Chondrocyte (in vitro differentiated cells): Measurements from ENCODE around the gene C11orf24. TPM values are rescaled to one million over a fixed set of nuclear protein-coding genes. Genes with fewer than 3 reads are reported as not detected.
A peak's percentile ranks its signal among the peaks of the same experiment; 100 is the strongest.
"Not testable (repeated sequence)": the region's sequence is repeated elsewhere in the genome, so short reads cannot be mapped to it uniquely, and the experiment has no call there.

Experiments
- DNase-seq: peaks from one replicate; pipeline ENCODE4 v3.0.0; 2021; ENCODE audit warnings: mixed read lengths, low spot score
- H3K27ac Mint-ChIP-seq: one replicate; pipeline ENCODE4 v1.8.0; 2021; ENCODE audit warnings: mild to moderate bottlenecking, moderate library complexity, mixed read lengths; ENCODE audit not compliant: unreplicated experiment
- H3K27me3 Mint-ChIP-seq: 2 replicates; pipeline ENCODE4 v1.8.0; 2021; ENCODE audit warnings: low read depth, mixed read lengths
- H3K36me3 Mint-ChIP-seq: 2 replicates; pipeline ENCODE4 v1.8.0; 2021; ENCODE audit warnings: low read depth, mixed read lengths
- H3K4me1 Mint-ChIP-seq: 2 replicates; pipeline ENCODE4 v1.8.0; 2021; ENCODE audit warnings: low read depth, mild to moderate bottlenecking, mixed read lengths
- H3K4me3 Mint-ChIP-seq: one replicate; pipeline ENCODE4 v1.8.0; 2021; ENCODE audit warnings: mild to moderate bottlenecking, moderate library complexity, mixed read lengths; ENCODE audit not compliant: unreplicated experiment
- H3K9me3 Mint-ChIP-seq: 2 replicates; pipeline ENCODE4 v1.8.0; 2021; ENCODE audit warnings: low read depth, mixed read lengths
- CTCF ChIP-seq: fragments of 200-600 bp; sonication (generic); IDR thresholded peaks from 2 replicates; pipeline ENCODE4 v1.5.0; 2021; ENCODE audit warnings: antibody characterized with exemption, mild to moderate bottlenecking, moderate library complexity
- total RNA-seq: library from RNA; stranded (reverse); gene quantifications from 3 replicates; pipeline ENCODE4 v1.2.1, GENCODE V29; 2021

C11orf24 gene
- total RNA-seq, 1 donor from 2014 or later, result 104 TPM

- Mint-ChIP-seq H3K36me3 (no peaks in the 10 kb centered on the region), H3K4me3 (no peak overlapping the region), H3K27ac (peak overlapping the region; percentile 32), H3K27me3 (no peaks in the 10 kb centered on the region), H3K4me1 (peaks cover 25% of the 10 kb centered on the region), H3K9me3 (peaks cover 4% of the 10 kb centered on the region)
- DNase-seq, result no peak
- TF ChIP-seq CTCF, result no peak
Observed at GRCh38 chr11:68254421-68254820, 17.4 kb downstream of the C11orf24 start.

GRCh38 chr11:68251765-68252164 lies 20.0 kb downstream of the C11orf24 start:
- no peak overlapping the region for H3K27ac Mint-ChIP-seq
- TF ChIP-seq CTCF, result no peak

GRCh38 chr11:68244912-68245311 lies 26.9 kb downstream of the C11orf24 start:
- not testable (repeated sequence) for H3K27ac Mint-ChIP-seq, DNase-seq, H3K4me1 Mint-ChIP-seq, H3K27me3 Mint-ChIP-seq, H3K4me3 Mint-ChIP-seq, H3K36me3 Mint-ChIP-seq
- H3K9me3 Mint-ChIP-seq, result peaks cover 11% of the 10 kb centered on the region

More at GRCh38 chr11:68251765-68252164, 20.0 kb downstream of the C11orf24 start:
- H3K27me3 Mint-ChIP-seq, result no peaks in the 10 kb centered on the region
- no peak overlapping the region for H3K4me3 Mint-ChIP-seq
- no peaks in the 10 kb centered on the region for H3K36me3 Mint-ChIP-seq
- DNase-seq, result no peak
- peaks cover 15% of the 10 kb centered on the region for H3K4me1 Mint-ChIP-seq
- peaks cover 5% of the 10 kb centered on the region for H3K9me3 Mint-ChIP-seq

GRCh38 chr11:68243847-68244246 lies 27.9 kb downstream of the C11orf24 start:
- not testable (repeated sequence) for H3K36me3 Mint-ChIP-seq, H3K27ac Mint-ChIP-seq, DNase-seq, H3K9me3 Mint-ChIP-seq, H3K27me3 Mint-ChIP-seq, H3K4me3 Mint-ChIP-seq, H3K4me1 Mint-ChIP-seq

GRCh38 chr11:68242616-68243015 lies 29.2 kb downstream of the C11orf24 start:
- no peak for TF ChIP-seq CTCF
- Mint-ChIP-seq H3K27ac (no peak overlapping the region), H3K9me3 (peaks cover 5% of the 10 kb centered on the region), H3K36me3 (no peaks in the 10 kb centered on the region), H3K4me3 (no peak overlapping the region), H3K27me3 (peaks cover 2% of the 10 kb centered on the region), H3K4me1 (no peaks in the 10 kb centered on the region)
- DNase-seq, result no peak

- H3K4me1 Mint-ChIP-seq, result no peaks in the 10 kb centered on the region
- H3K9me3 Mint-ChIP-seq, result peaks cover 3% of the 10 kb centered on the region
- TF ChIP-seq CTCF, result no peak
- H3K36me3 Mint-ChIP-seq, result peaks cover 2% of the 10 kb centered on the region
- no peak overlapping the region for H3K4me3 Mint-ChIP-seq
- DNase-seq, result no peak
- H3K27me3 Mint-ChIP-seq, result peaks cover 8% of the 10 kb centered on the region
- H3K27ac Mint-ChIP-seq, result no peak overlapping the region
Observed at GRCh38 chr11:68231621-68232020, 40.2 kb downstream of the C11orf24 start.
